SIG-M5 treated with dmso at 0.1 percent for 504 hours (cell line): ENCODE results near the gene MFAP3L.

Experiments used
- DNase-seq: peaks from one replicate; lab custom pipeline; 2025; ENCODE audit not compliant: unreplicated experiment; lab: John Stamatoyannopoulos, UW

The MFAP3L gene

GRCh38 chr4:170025523-170026252 is 507 bp downstream of the MFAP3L start:
- DNase-seq: no peak

GRCh38 chr4:170022211-170022610 is 4.0 kb downstream of the MFAP3L start:
- no peak for DNase-seq

GRCh38 chr4:170017252-170017651 is 8.9 kb downstream of the MFAP3L start:
- DNase-seq: no peak

- no peak for DNase-seq
Observed at GRCh38 chr4:170015285-170015684, 10.9 kb downstream of the MFAP3L start.

- no peak for DNase-seq
Observed at GRCh38 chr4:170014359-170015011, 11.7 kb downstream of the MFAP3L start.

- no peak for DNase-seq
Observed at GRCh38 chr4:170012629-170012958, 13.6 kb downstream of the MFAP3L start.

- DNase-seq: no peak
Observed at GRCh38 chr4:170011921-170012628, 14.1 kb downstream of the MFAP3L start.

GRCh38 chr4:170009291-170009690 is 16.9 kb downstream of the MFAP3L start:
- no peak for DNase-seq

- DNase-seq: no peak
Observed at GRCh38 chr4:170008801-170009200, 17.4 kb downstream of the MFAP3L start.

- no peak for DNase-seq
Observed at GRCh38 chr4:170008371-170008770, 17.8 kb downstream of the MFAP3L start.

- peak; percentile 22 for DNase-seq
Observed at GRCh38 chr4:170007113-170007512, 19.1 kb downstream of the MFAP3L start.

GRCh38 chr4:170005472-170005871 is 20.7 kb downstream of the MFAP3L start:
- no peak for DNase-seq

- no peak for DNase-seq
Observed at GRCh38 chr4:170004651-170005295, 21.4 kb downstream of the MFAP3L start.

- DNase-seq: no peak
Observed at GRCh38 chr4:170003071-170004070, 22.8 kb downstream of the MFAP3L start.

GRCh38 chr4:170001745-170002267 is 24.4 kb downstream of the MFAP3L start:
- DNase-seq: no peak

GRCh38 chr4:170001011-170001744 is 25.0 kb downstream of the MFAP3L start:
- no peak for DNase-seq

GRCh38 chr4:169999923-170000322 is 26.3 kb downstream of the MFAP3L start:
- DNase-seq: no peak

GRCh38 chr4:169998981-169999380 is 27.2 kb downstream of the MFAP3L start:
- no peak for DNase-seq

GRCh38 chr4:169996379-169997240 is 29.6 kb downstream of the MFAP3L start:
- no peak for DNase-seq
